HepG2 (cell line): ENCODE results near the gene PEX11B. TPM values are rescaled to one million over a fixed set of nuclear protein-coding genes. Genes with fewer than 3 reads are reported as not detected.
A peak's percentile ranks its signal among the peaks of the same experiment; 100 is the strongest.

Experiments used
- ATAC-seq: fragments of 200-7000 bp; cut with Tn5 transposase; 3 replicates; pipeline ENCODE4 v1.9.1; 2020; ENCODE audit warnings: mild to moderate bottlenecking, moderate library complexity
- BruUV-seq: library from RNA; stranded (reverse); fragments of 400-500 nt; replicated peaks from 2 replicates; lab custom pipeline; 2021; lab: Mats Ljungman, UMichigan
- CTCF ChIA-PET: fragments of 300-600 bp; formaldehyde crosslinking; extraction: SDS; loops from one replicate; lab custom pipeline; 2021; ENCODE audit warnings: low total read pairs, inconsistent platforms, low intra/inter-chr PET ratio; lab: Yijun Ruan, JAX
- POLR2A ChIA-PET: fragments of 350-600 bp; sonication (Branson Sonifier 250); formaldehyde crosslinking; loops from one replicate; lab custom pipeline; 2020; ENCODE audit warnings: antibody characterized with exemption, inconsistent platforms; lab: Yijun Ruan, JAX
- DNase-seq: peaks from one replicate; pipeline ENCODE4 v3.0.0-alpha.2; 2015; ENCODE audit warnings: low spot score
- FAIRE-seq: peaks from 3 replicates; lab custom pipeline; 2011; peaks lifted over from hg19 to GRCh38; lab: Jason Lieb, UNC
- H2AFZ ChIP-seq: one replicate; pipeline ENCODE4 v1.6.1; 2011; ENCODE audit warnings: low read length, inconsistent platforms
- H3K27ac ChIP-seq: fragments of 300-600 bp; 3 replicates; pipeline ENCODE4 v1.8.0; 2011; ENCODE audit warnings: mixed run types, mild to moderate bottlenecking, mixed read lengths, low read length, inconsistent platforms; ENCODE audit not compliant: insufficient read depth; ENCODE audit errors: extremely low read length
- H3K27me3 ChIP-seq, 2 experiments: fragments of 200-600 bp in 1 of 2; 2 replicates in 1 of 2; 3 replicates in 1 of 2; pipeline versions ENCODE4 v1.6.0 to v1.8.0; 2011; ENCODE audit warnings: low read length in 2 of 2, mild to moderate bottlenecking in 2 of 2, moderate library complexity in 2 of 2, inconsistent platforms in 1 of 2; ENCODE audit not compliant: insufficient read depth in 2 of 2, control insufficient read depth in 1 of 2
- H3K36me3 ChIP-seq, 2 experiments: fragments of 200-600 bp in 1 of 2; replicated peaks in 1 of 2; 2 replicates in 1 of 2; 3 replicates in 1 of 2; pipeline versions ENCODE4 v1.5.1 to v1.8.0; 2011; ENCODE audit warnings: low read length in 2 of 2, inconsistent platforms in 1 of 2; ENCODE audit not compliant: insufficient read depth in 2 of 2, control insufficient read depth in 1 of 2
- H3K4me1 ChIP-seq: 2 replicates; pipeline ENCODE4 v1.5.1; 2012; ENCODE audit warnings: low read length, inconsistent platforms; ENCODE audit not compliant: insufficient read depth
- H3K4me2 ChIP-seq: 2 replicates; pipeline ENCODE4 v1.6.0; 2011; ENCODE audit warnings: low read depth, low read length, inconsistent platforms
- H3K4me3 ChIP-seq, 3 experiments: fragments of 200-600 bp in 1 of 3; sonication (generic), shearing (Covaris generic) in 1 of 3; replicated peaks in 1 of 3; 2 replicates each; pipeline ENCODE4 v1.5.1; 2011 to 2016; ENCODE audit warnings: low read length in 3 of 3, inconsistent platforms in 2 of 3, low read depth in 2 of 3, mild to moderate bottlenecking in 2 of 3, control low read depth in 1 of 3, mixed read lengths in 1 of 3; ENCODE audit not compliant: insufficient read depth in 1 of 3
- H3K79me2 ChIP-seq: one replicate; pipeline ENCODE4 v1.6.1; 2011; ENCODE audit warnings: low read length, inconsistent platforms; ENCODE audit not compliant: insufficient read depth
- H3K9ac ChIP-seq: 2 replicates; pipeline ENCODE4 v1.6.0; 2011; ENCODE audit warnings: mild to moderate bottlenecking, low read depth, low read length, inconsistent platforms; ENCODE audit not compliant: insufficient read depth
- H3K9me3 ChIP-seq: 2 replicates; pipeline ENCODE4 v1.5.1; 2012; ENCODE audit warnings: mild to moderate bottlenecking, low read length
- H4K20me1 ChIP-seq: 2 replicates; pipeline ENCODE4 v1.6.0; 2011; ENCODE audit warnings: inconsistent platforms, mild to moderate bottlenecking, low read length, moderate library complexity; ENCODE audit not compliant: insufficient read depth
- CC2D1A ChIP-seq: sonication (generic); formaldehyde crosslinking; IDR thresholded peaks from 2 replicates; pipeline ENCODE4 v1.8.1; 2023; ENCODE audit warnings: mild to moderate bottlenecking, missing genetic modification reagents
- CHD2 ChIP-seq: IDR thresholded peaks from 2 replicates; pipeline ENCODE4 v1.6.1; 2011; ENCODE audit warnings: low read depth, low read length, improper control_type of control experiment
- KLF12 ChIP-seq: sonication (generic); formaldehyde crosslinking; IDR thresholded peaks from 2 replicates; pipeline ENCODE4 v1.4.0; 2020; ENCODE audit warnings: missing genetic modification reagents, borderline replicate concordance
- MTF1 ChIP-seq: sonication (generic); formaldehyde crosslinking; IDR thresholded peaks from 2 replicates; pipeline ENCODE4 v1.5.0; 2020; ENCODE audit warnings: missing genetic modification reagents
- NR2F1 ChIP-seq, 2 experiments: fragments of 450-650 bp in 1 of 2; formaldehyde crosslinking in 1 of 2; IDR thresholded peaks; 2 replicates each; pipeline versions ENCODE4 v1.5.0 to v1.6.1; 2016 to 2020; ENCODE audit warnings: mild to moderate bottlenecking in 1 of 2, missing compliant biosample characterization in 1 of 2, missing genetic modification reagents in 1 of 2, moderate library complexity in 1 of 2
- SPEN ChIP-seq: sonication (generic); formaldehyde crosslinking; IDR thresholded peaks from 2 replicates; pipeline ENCODE4 v1.5.1; 2020; ENCODE audit warnings: low read depth, mild to moderate bottlenecking, missing genetic modification reagents
- SRF ChIP-seq: IDR thresholded peaks from 2 replicates; pipeline ENCODE4 v1.6.1; 2011; ENCODE audit warnings: mild to moderate bottlenecking, low read depth, low read length, moderate library complexity
- TEAD3 ChIP-seq: optimal IDR thresholded peaks from 2 replicates; pipeline ENCODE3; 2016; ENCODE audit warnings: borderline replicate concordance
- THRA ChIP-seq: sonication (generic); formaldehyde crosslinking; IDR thresholded peaks from 2 replicates; pipeline ENCODE4 v1.4.0; 2020; ENCODE audit warnings: missing genetic modification reagents, borderline replicate concordance
- YEATS4 ChIP-seq: sonication (generic); formaldehyde crosslinking; IDR thresholded peaks from 2 replicates; pipeline ENCODE4 v1.4.0; 2020; ENCODE audit warnings: missing genetic modification reagents, borderline replicate concordance
- ZBTB37 ChIP-seq: sonication (generic); formaldehyde crosslinking; IDR thresholded peaks from 2 replicates; pipeline ENCODE4 v1.4.0; 2020; ENCODE audit warnings: mild to moderate bottlenecking, missing genetic modification reagents
- ZFP41 ChIP-seq: sonication (generic); formaldehyde crosslinking; IDR thresholded peaks from 2 replicates; pipeline ENCODE4 v1.4.0; 2020; ENCODE audit warnings: mild to moderate bottlenecking, missing genetic modification reagents, borderline replicate concordance
- ZKSCAN8 ChIP-seq: IDR thresholded peaks from 2 replicates; pipeline ENCODE4 v1.6.1; 2016; ENCODE audit warnings: borderline replicate concordance, missing genetic modification reagents, missing compliant biosample characterization
- ZNF337 ChIP-seq: sonication (generic); formaldehyde crosslinking; IDR thresholded peaks from 2 replicates; pipeline ENCODE4 v1.5.1; 2020; ENCODE audit warnings: missing genetic modification reagents, low read depth, mild to moderate bottlenecking, borderline replicate concordance
- ZNF512B ChIP-seq: sonication (generic); formaldehyde crosslinking; IDR thresholded peaks from 2 replicates; pipeline ENCODE4 v1.5.1; 2020; ENCODE audit warnings: missing genetic modification reagents, mild to moderate bottlenecking, borderline replicate concordance
- ZNF740 ChIP-seq: sonication (generic); formaldehyde crosslinking; IDR thresholded peaks from 2 replicates; pipeline ENCODE4 v1.4.0; 2020; ENCODE audit warnings: missing genetic modification reagents
- ZNF775 ChIP-seq: sonication (generic); formaldehyde crosslinking; IDR thresholded peaks from 2 replicates; pipeline ENCODE4 v1.4.0; 2020; ENCODE audit warnings: missing genetic modification reagents, mild to moderate bottlenecking, moderate library complexity, borderline replicate concordance
- whole genome bisulfite sequencing: methylation state at CpG from one replicate; pipeline ENCODE4 v1.1.6; 2017; ENCODE audit warnings: low lambda C conversion rate; 5-methylcytosine and 5-hydroxymethylcytosine counted together
- in situ Hi-C: cut with HindIII; loops from 2 replicates; pipeline ENCODE4 v1.10.0; 2017; ENCODE audit warnings: low pct_unique_long_range_greater_than_20kb; ENCODE audit not compliant: extremely low pct_ligation_motif_present
- intact Hi-C: fragments of 100-400 bp; cut with micrococcal nuclease; formaldehyde crosslinking; loops from one replicate; pipeline ENCODE4 v1.10.0; 2022; ENCODE audit not compliant: unreplicated experiment
- polyA plus RNA-seq, 8 experiments: library from polyadenylated mRNA; depleted of rRNA in 3 of 8; stranded (reverse) in 7 of 8; unstranded in 1 of 8; fragments of >200 nt; fragmentation: Illumina TruSeq in 4 of 8; extraction: Trizol in 4 of 8; gene quantifications; 2 replicates each; pipeline versions ENCODE4 v1.2.1 to v1.2.3, GENCODE V29; 2011 to 2016; ENCODE audit warnings: low read depth in 4 of 8, missing spikeins in 1 of 8, mixed read lengths in 1 of 8; ENCODE audit not compliant: insufficient read depth in 1 of 8
- total RNA-seq, 5 experiments: library from RNA; depleted of rRNA; stranded (reverse); fragments of >200 nt; fragmentation: Illumina TruSeq; extraction: Trizol; gene quantifications; 2 replicates each; pipeline ENCODE4 v1.2.3, GENCODE V29; 2016; ENCODE audit warnings: low read depth in 1 of 5

Gene PEX11B
- total and polyA plus RNA-seq, 2 of the 13 experiments (the other 11 are each of a cell fraction or from before 2014, with no cell fraction given): 21.6 to 48.4 TPM

GRCh38 chr1:145927916-145928643, 9.6 kb upstream of the PEX11B start:
- Histone ChIP-seq H3K4me1 (peaks cover 17% of the 10 kb centered on the region), H3K4me2 (peak overlapping the region; percentile 73), H3K9ac (peak overlapping the region; percentile 96), H3K36me3 (no peaks in the 10 kb centered on the region; a peak in 4 of 5 replicates), H4K20me1 (no peaks in the 10 kb centered on the region), H3K27me3 (no peaks in the 10 kb centered on the region; a peak in 2 of 5 replicates), H3K27ac (peak overlapping the region; percentile 88), H2AFZ (peak overlapping the region; percentile 39), H3K9me3 (no peaks in the 10 kb centered on the region), H3K79me2 (peaks cover 15% of the 10 kb centered on the region), H3K4me3 (peak overlapping the region; percentile 77 to 95 (median 83))
- DNase-seq (no peak), ATAC-seq (no peak), FAIRE-seq (no peak)
- POLR2A ChIA-PET: interaction anchor here (0.7 to 5.6 kb wide), 28 partner anchors 9 to 123 kb away, joined by 3 to 84 read pairs (median 7); partner anchors contain the start of genes ANKRD34A, ANKRD35, ITGA10 and LIX1L
- BruUV-seq: TSS peak; percentile 97
- CTCF ChIA-PET: interaction anchor here (1.6 kb wide), 1 partner anchor 36 kb away, joined by 9 read pairs; no protein-coding TSS in a partner anchor
- in situ Hi-C loops: loop anchor here (5.0 kb wide), 2 partner anchors 34 to 41 kb away; partner anchors contain the start of genes ANKRD34A, ANKRD35 and POLR3GL
- WGBS: 50% methylated on average over 20 of the region's 20 CpGs
- intact Hi-C loops: loop anchor here (2.0 to 5.0 kb wide), 2 partner anchors 36 to 37 kb away; partner anchors contain the start of genes ANKRD34A and POLR3GL
- TF ChIP-seq ZNF740 (no peak), ZFP41 (CRISPR knock-in tag) (no peak), TEAD3 (CRISPR knock-in tag) (no peak), ZKSCAN8 (no peak), NR2F1 (CRISPR knock-in tag; IDR thresholded peaks at IDR 0.05) (no peak), ZNF775 (CRISPR knock-in tag) (0 out of 2 replicates have a peak, but pooled peaks have one; percentile 11), YEATS4 (CRISPR knock-in tag) (no peak), SRF (no peak), THRA (CRISPR knock-in tag) (no peak), MTF1 (CRISPR knock-in tag) (0 out of 2 replicates have a peak, but pooled peaks have one; percentile 37), ZBTB37 (CRISPR knock-in tag) (no peak), KLF12 (no peak), SPEN (CRISPR knock-in tag) (no peak), CHD2 (no peak), ZNF512B (CRISPR knock-in tag) (no peak), ZNF337 (CRISPR knock-in tag) (no peak), CC2D1A (no peak)
